Measurements from ENCODE around the gene SKOR1. TPM values are rescaled to one million over a fixed set of nuclear protein-coding genes. Genes with fewer than 3 reads are reported as not detected.

The SKOR1 gene
- total RNA-seq, 1 donor from 2014 or later = under 0.01 TPM

- DNase-seq (ENCODE audit: low read depth in 2 of 2) = no peak
Measured at GRCh38 chr15:67850336-67850735, 25.0 kb downstream of the SKOR1 start.

GRCh38 chr15:67850994-67851571, 25.8 kb downstream of the SKOR1 start:
- no peak for DNase-seq (ENCODE audit: low read depth in 2 of 2)

- no peak for DNase-seq (ENCODE audit: low read depth in 2 of 2)
Measured at GRCh38 chr15:67852418-67852817, 27.1 kb downstream of the SKOR1 start.

GRCh38 chr15:67853454-67853853, 28.1 kb downstream of the SKOR1 start:
- DNase-seq (ENCODE audit: low read depth in 2 of 2) = no peak

- peak in 1 of 2 donors; percentile 70 for DNase-seq (ENCODE audit: low read depth in 2 of 2)
Measured at GRCh38 chr15:67854358-67854757, 29.0 kb downstream of the SKOR1 start.

GRCh38 chr15:67855842-67856241, 30.5 kb downstream of the SKOR1 start:
- DNase-seq (ENCODE audit: low read depth in 2 of 2) = no peak

GRCh38 chr15:67857220-67857619, 31.9 kb downstream of the SKOR1 start:
- DNase-seq (ENCODE audit: low read depth in 2 of 2) = no peak

- no peak for DNase-seq (ENCODE audit: low read depth in 2 of 2)
Measured at GRCh38 chr15:67859331-67859946, 34.1 kb downstream of the SKOR1 start.

- no peak for DNase-seq (ENCODE audit: low read depth in 2 of 2)
Measured at GRCh38 chr15:67861983-67862382, 36.7 kb downstream of the SKOR1 start.

GRCh38 chr15:67862750-67863441, 37.6 kb downstream of the SKOR1 start:
- DNase-seq (ENCODE audit: low read depth in 2 of 2) = no peak

GRCh38 chr15:67863442-67863987, 38.2 kb downstream of the SKOR1 start:
- DNase-seq (ENCODE audit: low read depth in 2 of 2) = peak; percentile 70 to 79

GRCh38 chr15:67865331-67865730, 40.0 kb downstream of the SKOR1 start:
- no peak for DNase-seq (ENCODE audit: low read depth in 2 of 2)

- DNase-seq (ENCODE audit: low read depth in 2 of 2) = no peak
Measured at GRCh38 chr15:67865766-67866165, 40.5 kb downstream of the SKOR1 start.

- no peak for DNase-seq (ENCODE audit: low read depth in 2 of 2)
Measured at GRCh38 chr15:67869701-67870100, 44.4 kb downstream of the SKOR1 start.

- DNase-seq (ENCODE audit: low read depth in 2 of 2) = no peak
Measured at GRCh38 chr15:67870868-67871408, 45.6 kb downstream of the SKOR1 start.

- DNase-seq (ENCODE audit: low read depth in 2 of 2) = no peak
Measured at GRCh38 chr15:67873777-67874176, 48.5 kb downstream of the SKOR1 start.

GRCh38 chr15:67878712-67879206, 53.5 kb downstream of the SKOR1 start:
- no peak for DNase-seq (ENCODE audit: low read depth in 2 of 2)

GRCh38 chr15:67879440-67880129, 54.3 kb downstream of the SKOR1 start:
- DNase-seq (ENCODE audit: low read depth in 2 of 2) = no peak

- DNase-seq (ENCODE audit: low read depth in 2 of 2) = peak in 1 of 2 donors; percentile 74
Measured at GRCh38 chr15:67880651-67881182, 55.4 kb downstream of the SKOR1 start.

- no peak for DNase-seq (ENCODE audit: low read depth in 2 of 2)
Measured at GRCh38 chr15:67882487-67883233, 57.4 kb downstream of the SKOR1 start.
